Neuron (in vitro differentiated cells): Measurements from ENCODE around the gene CES5A.
"Not testable (repeated sequence)": the region's sequence is repeated elsewhere in the genome, so short reads cannot be mapped to it uniquely, and the experiment has no call there.

ENCODE experiments used
- H2AFZ ChIP-seq: one replicate; pipeline ENCODE4 v1.6.1; 2013; ENCODE audit warnings: low read depth, mild to moderate bottlenecking, inconsistent platforms, low read length, moderate library complexity
- H3K27me3 ChIP-seq: one replicate; pipeline ENCODE4 v1.6.1; 2013; ENCODE audit warnings: low read length; ENCODE audit not compliant: insufficient read depth
- H3K36me3 ChIP-seq: one replicate; pipeline ENCODE4 v1.6.1; 2013; ENCODE audit warnings: low read length; ENCODE audit not compliant: insufficient read depth
- H3K4me1 ChIP-seq: one replicate; pipeline ENCODE4 v1.6.1; 2013; ENCODE audit warnings: low read length; ENCODE audit not compliant: insufficient read depth
- H3K4me3 ChIP-seq: 2 replicates; pipeline ENCODE4 v1.5.1; 2013; ENCODE audit warnings: mild to moderate bottlenecking, low read length, moderate library complexity
- H3K9me3 ChIP-seq: one replicate; pipeline ENCODE4 v1.6.1; 2013; ENCODE audit warnings: low read length

The CES5A gene

GRCh38 chr16:55832773-55833691, 42.1 kb downstream of the CES5A start, which contains the start of gene CES1:
CES1 (minus strand) TSS chr16:55833096; CDS start chr16:55833055, 41 bp downstream.
- Histone ChIP-seq H3K27me3 (no peaks in the 10 kb centered on the region), H3K36me3 (no peaks in the 10 kb centered on the region), H2AFZ (no peak within 1 kb of the TSS), H3K4me1 (no peaks in the 10 kb centered on the region), H3K4me3 (no peak within 1 kb of the TSS), H3K9me3 (no peaks in the 10 kb centered on the region)

DNA sequence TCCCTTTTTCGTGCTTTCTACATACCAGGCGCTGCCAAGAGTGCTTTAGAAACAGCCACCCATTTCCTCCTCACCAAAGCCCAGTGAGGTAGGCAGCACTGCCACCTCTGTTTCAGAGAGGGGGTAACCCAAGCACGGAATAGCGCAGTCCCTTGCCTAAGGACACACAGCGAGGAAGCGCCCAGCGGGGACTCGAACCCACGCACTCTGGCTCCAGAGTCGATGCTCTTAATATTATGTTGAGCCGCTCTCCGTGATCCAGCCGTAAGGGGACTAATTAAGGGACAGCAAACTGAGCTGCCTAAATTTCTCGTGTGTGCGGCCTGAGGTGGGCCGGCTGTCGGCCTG, 42.8 kb downstream of the CES5A start:
- Histone ChIP-seq H3K4me1 (no peaks in the 10 kb centered on the region), H3K9me3 (no peaks in the 10 kb centered on the region), H3K36me3 (no peaks in the 10 kb centered on the region), H3K27me3 (no peaks in the 10 kb centered on the region), H3K4me3 (no peak overlapping the region), H2AFZ (no peak overlapping the region)

DNA sequence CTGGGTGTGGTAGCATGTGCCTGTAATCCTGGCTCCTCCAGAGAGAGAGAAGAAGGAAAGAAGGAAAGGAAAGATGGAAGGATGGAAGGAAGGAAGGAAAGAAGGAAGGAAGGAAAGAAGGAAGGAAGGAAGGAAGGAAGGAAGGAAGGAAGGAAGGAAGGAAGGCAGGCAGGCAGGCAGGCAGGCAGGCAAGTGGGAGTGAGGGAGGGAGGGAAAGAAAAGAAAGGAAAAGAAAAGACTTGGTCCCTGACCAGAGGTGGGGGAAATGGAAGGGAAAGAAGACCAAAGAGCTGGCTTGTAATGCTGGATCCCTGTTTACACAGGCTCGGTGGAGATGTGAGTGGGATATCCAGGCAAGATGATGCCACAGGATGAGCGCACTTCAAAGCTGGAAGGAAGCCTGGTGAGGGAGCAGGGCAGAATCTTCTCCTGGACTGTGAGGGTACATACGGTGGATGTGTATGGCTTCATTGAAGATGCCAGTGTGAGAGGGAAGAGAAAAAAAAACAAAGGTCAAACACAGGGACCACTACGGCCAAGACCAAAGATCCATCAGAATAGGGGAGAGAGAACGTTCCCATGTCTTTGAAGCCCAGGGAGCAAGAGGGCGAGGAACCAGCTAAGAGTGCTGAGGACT, 44.4 kb downstream of the CES5A start:
- Histone ChIP-seq H2AFZ (no peak overlapping the region), H3K9me3 (no peaks in the 10 kb centered on the region), H3K27me3 (no peaks in the 10 kb centered on the region), H3K4me1 (no peaks in the 10 kb centered on the region), H3K36me3 (no peaks in the 10 kb centered on the region), H3K4me3 (no peak overlapping the region)

- H3K27me3 ChIP-seq, H3K4me1 ChIP-seq, H3K4me3 ChIP-seq, H2AFZ ChIP-seq, H3K9me3 ChIP-seq, H3K36me3 ChIP-seq: not testable (repeated sequence)
Measured at GRCh38 chr16:55829232-55829631, 45.9 kb downstream of the CES5A start.

DNA sequence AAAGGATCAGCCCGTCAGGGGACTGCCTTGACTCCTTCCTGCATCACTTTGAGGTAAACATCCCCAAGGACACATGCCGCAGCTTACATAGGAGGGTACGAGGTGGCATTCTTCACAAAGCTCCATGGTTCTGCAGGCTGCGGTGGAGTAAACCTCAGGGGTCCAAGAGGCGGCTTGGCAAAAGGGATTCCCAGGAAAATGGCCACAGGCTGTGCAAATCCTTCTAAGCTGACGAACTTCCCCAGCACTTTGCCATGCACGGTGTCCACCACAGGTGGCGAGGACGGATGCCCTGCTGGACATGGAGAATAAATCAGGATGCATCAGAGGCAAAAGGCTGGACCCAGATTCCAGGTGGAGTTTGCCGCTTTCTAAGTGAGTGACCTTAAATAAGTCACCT, 46.5 kb downstream of the CES5A start:
- no peaks in the 10 kb centered on the region for H3K4me1 ChIP-seq
- no peaks in the 10 kb centered on the region for H3K36me3 ChIP-seq
- H3K27me3 ChIP-seq = peaks cover 2% of the 10 kb centered on the region
- H3K4me3 ChIP-seq = no peak overlapping the region
- no peak overlapping the region for H2AFZ ChIP-seq
- H3K9me3 ChIP-seq = no peaks in the 10 kb centered on the region

DNA sequence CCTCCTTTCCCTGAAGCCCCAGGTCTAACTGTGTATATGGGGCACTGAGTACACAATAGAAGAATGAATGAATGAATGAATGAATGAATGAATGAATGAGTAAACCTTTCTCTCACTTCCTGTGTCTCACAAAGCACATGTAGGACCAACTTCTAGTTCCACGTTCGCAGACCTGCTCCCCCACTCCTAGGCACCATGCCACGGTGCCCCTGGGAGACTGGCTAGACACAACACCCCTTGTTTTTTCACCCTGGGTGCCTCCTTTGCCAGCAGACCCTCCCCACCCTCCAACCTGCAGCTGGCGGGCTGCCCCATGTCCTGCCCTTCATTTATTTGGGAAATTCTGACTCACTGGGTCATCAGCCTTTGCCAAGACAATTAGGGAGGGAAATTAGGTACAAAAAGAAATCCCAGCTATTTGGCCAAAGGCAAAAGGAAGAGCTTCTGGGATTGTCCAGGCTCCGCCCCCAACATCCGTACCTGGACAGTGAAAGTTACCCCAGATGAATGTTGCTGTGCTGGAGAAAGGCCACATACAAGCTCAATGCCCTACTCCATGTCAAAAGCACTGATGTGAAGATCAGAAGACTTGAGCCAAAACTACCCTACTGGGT, 50.0 kb downstream of the CES5A start:
- Histone ChIP-seq H3K4me1 (no peaks in the 10 kb centered on the region), H3K36me3 (no peaks in the 10 kb centered on the region), H3K27me3 (peaks cover 2% of the 10 kb centered on the region), H3K4me3 (no peak overlapping the region), H3K9me3 (no peaks in the 10 kb centered on the region), H2AFZ (no peak overlapping the region)

DNA sequence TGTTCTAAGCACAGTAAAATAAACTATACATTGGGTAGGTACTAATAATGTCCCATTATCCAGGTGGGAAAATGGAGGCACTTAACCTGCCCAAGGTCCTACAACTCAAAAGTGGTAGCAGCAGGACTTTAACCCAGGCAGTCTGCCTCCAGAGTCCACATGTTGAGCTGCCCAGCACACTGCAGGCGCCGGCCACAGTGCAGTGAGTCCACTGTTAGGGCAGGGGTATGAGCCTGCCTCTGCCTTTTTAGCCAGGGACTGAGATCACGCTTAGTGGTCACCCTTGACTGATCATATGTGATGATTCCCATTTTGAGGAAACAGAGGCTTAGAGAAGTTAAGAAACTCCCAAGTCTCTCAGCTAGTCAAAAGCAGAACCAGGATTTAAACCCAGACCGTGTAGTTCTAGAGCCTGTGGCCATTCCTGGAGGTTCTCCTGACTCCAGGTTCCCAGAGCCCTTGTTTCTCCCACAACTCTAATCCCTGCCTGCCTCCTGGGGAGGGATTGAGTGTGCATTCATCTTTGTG, 50.6 kb downstream of the CES5A start:
- Histone ChIP-seq H3K9me3 (no peaks in the 10 kb centered on the region), H3K4me1 (no peaks in the 10 kb centered on the region), H3K36me3 (no peaks in the 10 kb centered on the region), H3K4me3 (no peak overlapping the region), H3K27me3 (peaks cover 2% of the 10 kb centered on the region), H2AFZ (no peak overlapping the region)

DNA sequence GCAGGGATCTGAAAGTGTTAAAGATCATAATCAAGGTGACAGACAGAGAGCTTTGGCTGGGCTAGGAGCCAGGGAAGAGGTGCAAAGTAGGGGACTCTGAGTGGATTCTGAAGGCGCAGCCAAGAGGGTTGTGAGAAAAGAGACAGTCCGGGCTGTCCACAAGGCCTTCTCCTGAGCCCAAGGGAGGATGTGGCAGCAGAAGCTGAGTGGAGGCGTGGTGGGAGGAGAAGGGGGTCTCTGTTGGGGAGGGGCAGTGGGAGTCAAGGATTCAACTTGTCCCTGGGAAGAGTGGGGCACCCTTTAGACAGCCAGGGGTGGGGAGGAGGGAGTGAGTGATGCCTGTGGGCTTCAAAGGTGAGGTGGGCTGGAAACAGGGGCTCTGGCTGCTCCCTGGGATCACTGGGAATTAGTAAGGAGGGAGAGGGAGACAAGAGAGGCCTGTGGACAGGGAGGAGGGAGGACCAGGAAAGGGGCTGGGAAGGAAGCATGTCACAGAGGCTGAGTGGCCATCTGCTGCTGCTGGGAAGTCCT, 52.8 kb downstream of the CES5A start:
- H3K36me3 ChIP-seq = no peaks in the 10 kb centered on the region
- no peaks in the 10 kb centered on the region for H3K9me3 ChIP-seq
- H3K4me1 ChIP-seq = no peaks in the 10 kb centered on the region
- no peak overlapping the region for H3K4me3 ChIP-seq
- H2AFZ ChIP-seq = no peak overlapping the region
- peaks cover 2% of the 10 kb centered on the region for H3K27me3 ChIP-seq

GRCh38 chr16:55821210-55821609, 54.0 kb downstream of the CES5A start:
- no peaks in the 10 kb centered on the region for H3K9me3 ChIP-seq
- peaks cover 2% of the 10 kb centered on the region for H3K27me3 ChIP-seq
- H3K4me1 ChIP-seq = no peaks in the 10 kb centered on the region

GRCh38 chr16:55820615-55821014, 54.6 kb downstream of the CES5A start:
- peaks cover 2% of the 10 kb centered on the region for H3K27me3 ChIP-seq
- H3K9me3 ChIP-seq = no peaks in the 10 kb centered on the region
- no peak overlapping the region for H2AFZ ChIP-seq
- H3K4me3 ChIP-seq = no peak overlapping the region
- no peaks in the 10 kb centered on the region for H3K36me3 ChIP-seq
- no peaks in the 10 kb centered on the region for H3K4me1 ChIP-seq

More at GRCh38 chr16:55821210-55821609, 54.0 kb downstream of the CES5A start:
- H3K36me3 ChIP-seq = no peaks in the 10 kb centered on the region
- no peak overlapping the region for H3K4me3 ChIP-seq
- H2AFZ ChIP-seq = no peak overlapping the region

DNA sequence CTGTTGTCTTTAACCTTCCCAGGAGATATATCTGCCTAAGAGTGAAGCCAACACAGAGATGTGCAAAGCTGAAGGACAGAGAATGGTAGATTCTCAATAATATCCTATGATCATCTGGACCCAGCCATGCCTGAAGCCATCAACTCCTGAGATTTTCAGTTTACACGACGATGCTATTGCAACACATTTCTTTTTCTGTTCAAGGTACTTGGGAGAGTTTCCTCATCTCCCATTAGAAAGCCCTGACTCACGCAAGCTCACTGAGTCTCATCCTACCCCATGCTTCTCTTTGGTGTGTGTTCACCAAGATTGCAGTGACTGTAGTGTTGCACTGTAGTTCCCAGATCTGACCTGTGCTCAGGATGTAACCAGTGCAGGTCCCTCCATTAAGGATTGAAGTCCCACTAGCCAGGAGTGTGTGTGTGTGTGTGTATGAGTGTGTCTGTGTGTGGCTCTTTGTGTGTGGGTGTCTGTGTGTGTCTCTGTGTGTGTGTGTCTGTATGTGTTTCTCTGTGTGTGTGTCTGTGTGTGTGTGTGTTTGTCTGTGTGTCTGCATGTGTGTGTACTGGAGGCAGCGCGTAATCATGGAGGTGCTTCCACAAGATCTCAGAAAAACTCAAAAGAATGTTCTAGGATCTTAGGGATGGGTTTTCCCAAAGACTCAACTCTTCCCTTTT, 57.8 kb downstream of the CES5A start:
- H3K36me3 ChIP-seq = no peaks in the 10 kb centered on the region
- H2AFZ ChIP-seq = no peak overlapping the region
- H3K4me1 ChIP-seq = no peaks in the 10 kb centered on the region
- no peaks in the 10 kb centered on the region for H3K27me3 ChIP-seq
- no peaks in the 10 kb centered on the region for H3K9me3 ChIP-seq
- no peak overlapping the region for H3K4me3 ChIP-seq

GRCh38 chr16:55816222-55816621, 59.0 kb downstream of the CES5A start:
- H3K4me1 ChIP-seq, H3K27me3 ChIP-seq, H3K36me3 ChIP-seq, H2AFZ ChIP-seq, H3K4me3 ChIP-seq, H3K9me3 ChIP-seq: not testable (repeated sequence)
